ENCODE measurements around the gene DCST1.

DCST1 gene

GRCh38 chr1:155075535-155075934 lies 41.9 kb downstream of the DCST1 start:
- Histone ChIP-seq H3K27me3 (ENCODE audit: control insufficient read depth, insufficient read depth, low read length) (peaks cover 25% of the 10 kb centered on the region), H3K36me3 (ENCODE audit: insufficient read depth, low read length) (no peaks in the 10 kb centered on the region), H3K4me1 (ENCODE audit: control insufficient read depth, insufficient read depth, low read length) (peaks cover 31% of the 10 kb centered on the region), H3K9ac (ENCODE audit: low read depth, low read length) (no peak overlapping the region), H3K4me3 (ENCODE audit: low read length) (no peak overlapping the region), H3K4me2 (ENCODE audit: low read length) (no peak overlapping the region), H3K9me3 (replicated peaks; ENCODE audit: low read length) (no peaks in the 10 kb centered on the region)

- peaks cover 34% of the 10 kb centered on the region for H3K27me3 ChIP-seq (ENCODE audit: control insufficient read depth, insufficient read depth, low read length)
- H3K9ac ChIP-seq (ENCODE audit: low read depth, low read length): no peak overlapping the region
- H3K36me3 ChIP-seq (ENCODE audit: insufficient read depth, low read length): no peaks in the 10 kb centered on the region
- H3K4me2 ChIP-seq (ENCODE audit: low read length): no peak overlapping the region
- H3K9me3 ChIP-seq (replicated peaks; ENCODE audit: low read length): no peaks in the 10 kb centered on the region
- peaks cover 28% of the 10 kb centered on the region for H3K4me1 ChIP-seq (ENCODE audit: control insufficient read depth, insufficient read depth, low read length)
- no peak overlapping the region for H3K4me3 ChIP-seq (ENCODE audit: low read length)
Measured at GRCh38 chr1:155076371-155076770, 42.7 kb downstream of the DCST1 start.

DNA sequence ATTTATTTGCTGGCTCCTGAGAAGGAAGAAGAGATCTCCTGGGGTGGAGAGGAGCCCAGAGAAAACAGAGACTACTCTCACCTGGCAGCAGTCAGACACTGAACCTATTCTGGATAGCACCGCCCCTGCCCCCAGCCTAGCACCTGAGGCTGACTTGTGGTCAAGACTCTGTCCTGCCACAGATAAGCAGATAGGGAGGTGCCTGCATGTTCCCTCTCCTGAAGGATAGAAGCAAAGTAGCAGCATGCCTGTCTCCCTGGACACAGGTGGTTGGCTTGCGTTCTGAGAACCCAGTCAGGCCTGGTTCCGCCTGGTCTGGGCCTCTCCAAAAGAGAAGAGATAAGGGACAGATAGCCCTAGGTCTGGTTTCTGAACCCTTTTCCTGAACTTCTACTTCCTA lies 43.7 kb downstream of the DCST1 start:
- Histone ChIP-seq H3K9me3 (replicated peaks; ENCODE audit: low read length) (no peaks in the 10 kb centered on the region), H3K27me3 (ENCODE audit: control insufficient read depth, insufficient read depth, low read length) (peaks cover 36% of the 10 kb centered on the region), H3K4me1 (ENCODE audit: control insufficient read depth, insufficient read depth, low read length) (peaks cover 27% of the 10 kb centered on the region)

GRCh38 chr1:155077758-155078445 lies 44.3 kb downstream of the DCST1 start:
- H3K4me1 ChIP-seq (ENCODE audit: control insufficient read depth, insufficient read depth, low read length): peaks cover 27% of the 10 kb centered on the region

More for the DNA sequence above, 43.7 kb downstream of the DCST1 start:
- Histone ChIP-seq H3K4me3 (ENCODE audit: low read length) (no peak overlapping the region), H3K9ac (ENCODE audit: low read depth, low read length) (no peak overlapping the region), H3K36me3 (ENCODE audit: insufficient read depth, low read length) (no peaks in the 10 kb centered on the region), H3K4me2 (ENCODE audit: low read length) (no peak overlapping the region)

DNA sequence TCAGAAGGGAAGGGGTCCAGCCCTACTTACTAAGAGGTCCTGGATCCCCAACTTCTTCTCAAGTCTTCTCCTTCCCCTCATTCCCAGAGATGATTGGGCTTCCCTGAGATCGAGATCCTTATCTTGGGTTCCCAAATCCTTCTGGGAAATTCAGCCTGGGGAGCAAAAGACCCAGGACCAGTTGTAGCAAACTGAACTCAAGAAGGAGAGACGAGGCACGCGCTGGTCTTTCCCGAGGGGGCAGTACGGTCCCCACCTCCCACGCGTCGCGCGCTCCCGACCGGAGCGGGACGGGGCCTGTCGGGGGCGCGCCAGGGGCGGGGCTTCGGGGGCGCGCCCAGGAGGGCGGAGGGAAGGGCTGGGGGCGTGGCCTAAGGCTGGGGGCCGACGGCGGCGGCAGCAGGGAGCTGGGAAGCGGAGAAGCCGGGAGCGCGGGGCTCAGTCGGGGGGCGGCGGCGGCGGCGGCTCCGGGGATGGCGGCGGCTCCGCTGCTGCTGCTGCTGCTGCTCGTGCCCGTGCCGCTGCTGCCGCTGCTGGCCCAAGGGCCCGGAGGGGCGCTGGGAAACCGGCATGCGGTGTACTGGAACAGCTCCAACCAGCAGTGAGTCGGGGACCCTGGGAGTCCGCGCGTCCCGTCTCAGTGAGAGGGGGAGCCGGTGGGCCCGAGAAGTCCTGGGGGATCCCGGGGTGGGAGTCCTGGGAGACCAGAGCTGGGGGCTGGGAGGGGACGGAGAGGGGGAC lies 45.0 kb downstream of the DCST1 start, which contains the start of gene EFNA3:
Gene EFNA3 (plus strand): TSS at position 369 of the 741 bp plus-strand sequence. CDS start 105 bp downstream, at position 474.
- Histone ChIP-seq H3K4me3 (ENCODE audit: low read length) (peak within 1 kb of the TSS; percentile 52), H3K9me3 (replicated peaks; ENCODE audit: low read length) (no peaks in the 10 kb centered on the region), H3K36me3 (ENCODE audit: insufficient read depth, low read length) (no peaks in the 10 kb centered on the region), H3K9ac (ENCODE audit: low read depth, low read length) (no peak within 1 kb of the TSS), H3K27me3 (ENCODE audit: control insufficient read depth, insufficient read depth, low read length) (peaks cover 47% of the 10 kb centered on the region), H3K4me1 (ENCODE audit: control insufficient read depth, insufficient read depth, low read length) (peaks cover 27% of the 10 kb centered on the region), H3K4me2 (ENCODE audit: low read length) (peak within 1 kb of the TSS; percentile 72)

More at GRCh38 chr1:155077758-155078445, 44.3 kb downstream of the DCST1 start:
- no peaks in the 10 kb centered on the region for H3K9me3 ChIP-seq (replicated peaks; ENCODE audit: low read length)
- H3K36me3 ChIP-seq (ENCODE audit: insufficient read depth, low read length): no peaks in the 10 kb centered on the region
- peaks cover 40% of the 10 kb centered on the region for H3K27me3 ChIP-seq (ENCODE audit: control insufficient read depth, insufficient read depth, low read length)
- no peak overlapping the region for H3K9ac ChIP-seq (ENCODE audit: low read depth, low read length)
- no peak overlapping the region for H3K4me3 ChIP-seq (ENCODE audit: low read length)
- H3K4me2 ChIP-seq (ENCODE audit: low read length): peak overlapping the region; percentile 72

DNA sequence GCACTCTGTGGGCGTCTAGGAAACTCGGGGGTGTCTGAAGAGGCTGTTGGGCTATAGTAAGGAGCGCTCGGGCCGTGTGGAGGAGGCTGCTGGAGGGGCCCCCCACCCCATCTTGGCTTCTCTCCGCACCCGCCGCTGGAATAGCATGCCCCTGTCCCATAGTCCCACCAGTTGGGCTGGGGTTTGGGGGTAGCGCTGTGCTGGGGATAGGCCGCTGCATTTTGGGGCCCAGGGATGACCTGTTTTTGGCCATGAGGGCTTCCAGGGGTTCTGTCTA lies 45.5 kb downstream of the DCST1 start:
- no peak overlapping the region for H3K9ac ChIP-seq (ENCODE audit: low read depth, low read length)
- peaks cover 30% of the 10 kb centered on the region for H3K4me1 ChIP-seq (ENCODE audit: control insufficient read depth, insufficient read depth, low read length)

DNA sequence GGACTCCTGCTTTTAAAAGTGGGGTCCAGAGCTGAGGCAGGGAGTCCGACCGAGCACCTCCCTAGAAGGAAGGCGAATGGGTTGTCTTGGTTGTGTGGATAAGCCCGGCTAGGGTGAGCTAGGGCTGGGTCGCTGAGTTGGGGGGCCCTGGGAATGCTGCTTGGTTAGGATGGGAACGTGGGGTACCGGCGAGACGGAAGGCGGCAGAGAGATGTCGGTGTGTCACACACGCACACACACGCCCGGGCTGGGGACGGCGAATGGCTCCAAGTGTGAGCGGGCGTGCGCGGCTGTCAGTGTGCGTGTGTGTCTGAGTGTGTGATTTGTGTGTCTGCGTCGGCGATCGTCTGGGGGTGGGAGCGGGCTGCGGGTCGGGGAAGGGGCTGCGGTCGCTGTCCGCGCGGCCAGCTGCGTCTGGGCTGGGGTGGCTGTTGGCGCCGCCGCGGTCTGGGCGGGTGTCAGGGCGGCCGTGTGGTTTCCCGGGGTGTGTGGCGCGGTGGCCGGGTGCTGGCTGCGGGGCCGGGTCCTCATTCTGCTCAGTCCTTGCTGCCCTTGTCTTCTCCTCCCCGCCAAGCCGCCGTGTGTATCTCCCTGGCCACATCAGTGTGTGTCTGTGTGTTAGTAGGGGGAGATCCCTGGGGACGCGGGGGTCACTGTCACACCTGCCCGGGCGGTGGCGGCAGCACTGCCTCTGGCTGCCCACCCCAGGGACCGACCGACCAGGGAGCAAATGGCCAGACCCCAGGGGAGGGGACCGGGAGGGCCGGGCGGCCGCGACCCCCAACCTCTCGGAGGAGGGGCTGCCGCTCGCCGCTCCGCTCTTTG lies 46.1 kb downstream of the DCST1 start:
- peaks cover 35% of the 10 kb centered on the region for H3K4me1 ChIP-seq (ENCODE audit: control insufficient read depth, insufficient read depth, low read length)
- H3K27me3 ChIP-seq (ENCODE audit: control insufficient read depth, insufficient read depth, low read length): peaks cover 50% of the 10 kb centered on the region
- H3K4me3 ChIP-seq (ENCODE audit: low read length): no peak overlapping the region

More for the DNA sequence above, 45.5 kb downstream of the DCST1 start:
- Histone ChIP-seq H3K9me3 (replicated peaks; ENCODE audit: low read length) (no peaks in the 10 kb centered on the region), H3K4me2 (ENCODE audit: low read length) (peak overlapping the region; percentile 72), H3K36me3 (ENCODE audit: insufficient read depth, low read length) (no peaks in the 10 kb centered on the region), H3K4me3 (ENCODE audit: low read length) (no peak overlapping the region), H3K27me3 (ENCODE audit: control insufficient read depth, insufficient read depth, low read length) (peaks cover 50% of the 10 kb centered on the region)

GRCh38 chr1:155080312-155081228 lies 46.9 kb downstream of the DCST1 start:
- peaks cover 37% of the 10 kb centered on the region for H3K4me1 ChIP-seq (ENCODE audit: control insufficient read depth, insufficient read depth, low read length)
- H3K9ac ChIP-seq (ENCODE audit: low read depth, low read length): no peak overlapping the region
- H3K4me3 ChIP-seq (ENCODE audit: low read length): no peak overlapping the region

More for the DNA sequence above, 46.1 kb downstream of the DCST1 start:
- H3K36me3 ChIP-seq (ENCODE audit: insufficient read depth, low read length): no peaks in the 10 kb centered on the region
- H3K9me3 ChIP-seq (replicated peaks; ENCODE audit: low read length): no peaks in the 10 kb centered on the region
- H3K4me2 ChIP-seq (ENCODE audit: low read length): peak overlapping the region; percentile 72
- H3K9ac ChIP-seq (ENCODE audit: low read depth, low read length): no peak overlapping the region

GRCh38 chr1:155081472-155082300 lies 48.1 kb downstream of the DCST1 start:
- H3K4me2 ChIP-seq (ENCODE audit: low read length): peak overlapping the region; percentile 5
- H3K4me3 ChIP-seq (ENCODE audit: low read length): no peak overlapping the region
- H3K36me3 ChIP-seq (ENCODE audit: insufficient read depth, low read length): no peaks in the 10 kb centered on the region
- H3K9ac ChIP-seq (ENCODE audit: low read depth, low read length): no peak overlapping the region
- H3K27me3 ChIP-seq (ENCODE audit: control insufficient read depth, insufficient read depth, low read length): peaks cover 47% of the 10 kb centered on the region
- H3K9me3 ChIP-seq (replicated peaks; ENCODE audit: low read length): no peaks in the 10 kb centered on the region
- peaks cover 41% of the 10 kb centered on the region for H3K4me1 ChIP-seq (ENCODE audit: control insufficient read depth, insufficient read depth, low read length)

More at GRCh38 chr1:155080312-155081228, 46.9 kb downstream of the DCST1 start:
- H3K4me2 ChIP-seq (ENCODE audit: low read length): peak overlapping the region; percentile 72
- peaks cover 47% of the 10 kb centered on the region for H3K27me3 ChIP-seq (ENCODE audit: control insufficient read depth, insufficient read depth, low read length)
- H3K36me3 ChIP-seq (ENCODE audit: insufficient read depth, low read length): no peaks in the 10 kb centered on the region
- H3K9me3 ChIP-seq (replicated peaks; ENCODE audit: low read length): no peaks in the 10 kb centered on the region

Measured in skeletal muscle satellite cell (primary cell).